ENCODE results near the gene SLC24A4.

SLC24A4 gene

DNA sequence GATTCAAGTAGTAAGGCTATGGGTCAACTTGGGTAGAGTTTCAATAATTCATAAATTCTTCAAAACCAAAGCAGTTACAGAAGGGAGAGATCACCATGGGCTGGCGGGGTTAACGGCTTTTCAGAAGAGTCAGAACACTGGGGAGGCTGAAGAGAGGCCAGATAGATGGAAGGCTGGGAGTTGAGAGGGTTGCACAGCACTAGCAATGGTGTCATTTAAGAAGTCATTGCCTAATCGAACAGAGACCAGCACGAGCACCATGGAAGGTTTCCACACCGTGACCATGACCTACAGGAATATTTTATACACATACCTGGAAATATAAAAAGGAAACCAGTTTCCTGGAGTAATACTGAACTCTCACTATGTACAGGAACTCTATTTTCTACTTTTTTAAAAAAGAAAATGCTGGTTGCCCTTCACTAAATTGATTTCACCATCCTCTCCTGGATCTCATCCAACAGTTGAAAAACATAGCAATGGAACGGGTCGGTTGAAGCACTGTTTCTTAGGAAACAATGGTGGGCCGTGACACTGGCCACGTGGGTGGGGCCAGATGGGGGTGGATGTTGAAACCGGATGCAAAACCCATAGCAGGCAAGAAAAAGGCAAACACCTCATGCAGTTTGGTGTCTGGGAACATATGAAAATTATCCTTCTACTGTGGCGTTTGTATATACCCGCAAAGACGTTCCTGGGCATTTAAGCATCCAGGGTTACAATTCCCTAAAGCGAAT, 152.7 kb downstream of the SLC24A4 start:
- DNase-seq (ENCODE audit: low spot score) = no peak

DNA sequence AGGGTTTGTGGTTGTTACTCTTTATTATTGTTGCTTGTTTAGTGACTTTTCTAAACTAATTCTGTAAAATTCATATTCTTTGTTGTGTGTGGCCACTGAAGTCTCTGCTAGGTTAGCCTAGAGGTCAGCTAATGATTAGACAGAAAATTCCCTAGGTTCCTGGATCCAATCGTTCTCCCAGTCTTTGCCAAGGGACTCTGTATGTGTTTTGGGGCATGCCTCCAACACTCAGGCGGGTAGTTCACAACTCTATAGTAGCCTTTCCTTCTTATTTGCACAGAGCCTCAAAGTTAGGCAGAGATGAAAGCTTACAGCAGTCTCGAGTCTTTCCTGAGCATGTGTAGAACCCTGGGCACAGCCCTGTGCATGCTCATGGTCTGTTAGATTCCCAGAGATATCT, 157.9 kb downstream of the SLC24A4 start:
- no peak for DNase-seq (ENCODE audit: low spot score)

DNA sequence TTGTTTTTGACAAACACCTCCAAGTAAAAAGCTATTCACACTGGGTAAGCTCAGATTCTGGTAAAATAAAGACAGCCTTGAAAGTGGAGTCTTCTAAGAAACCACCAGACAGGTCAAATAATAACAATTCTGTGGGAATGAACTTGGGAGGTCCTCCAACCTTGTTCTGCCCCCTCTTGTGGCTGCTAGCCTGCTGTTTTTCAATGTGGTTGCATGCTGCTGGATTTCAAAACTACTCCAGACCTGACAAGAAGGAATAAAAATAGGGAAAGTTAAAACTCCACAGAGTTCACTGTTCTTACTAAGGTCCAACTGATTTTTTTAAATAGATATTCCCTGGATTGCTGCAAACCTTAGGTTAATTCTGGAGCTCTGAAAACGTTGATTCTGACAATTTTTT, 158.4 kb downstream of the SLC24A4 start:
- no peak for DNase-seq (ENCODE audit: low spot score)

- DNase-seq (ENCODE audit: low spot score) = no peak
These were observed 159.0 kb downstream of the SLC24A4 start for GRCh38 chr14:92481811-92482555.

DNA sequence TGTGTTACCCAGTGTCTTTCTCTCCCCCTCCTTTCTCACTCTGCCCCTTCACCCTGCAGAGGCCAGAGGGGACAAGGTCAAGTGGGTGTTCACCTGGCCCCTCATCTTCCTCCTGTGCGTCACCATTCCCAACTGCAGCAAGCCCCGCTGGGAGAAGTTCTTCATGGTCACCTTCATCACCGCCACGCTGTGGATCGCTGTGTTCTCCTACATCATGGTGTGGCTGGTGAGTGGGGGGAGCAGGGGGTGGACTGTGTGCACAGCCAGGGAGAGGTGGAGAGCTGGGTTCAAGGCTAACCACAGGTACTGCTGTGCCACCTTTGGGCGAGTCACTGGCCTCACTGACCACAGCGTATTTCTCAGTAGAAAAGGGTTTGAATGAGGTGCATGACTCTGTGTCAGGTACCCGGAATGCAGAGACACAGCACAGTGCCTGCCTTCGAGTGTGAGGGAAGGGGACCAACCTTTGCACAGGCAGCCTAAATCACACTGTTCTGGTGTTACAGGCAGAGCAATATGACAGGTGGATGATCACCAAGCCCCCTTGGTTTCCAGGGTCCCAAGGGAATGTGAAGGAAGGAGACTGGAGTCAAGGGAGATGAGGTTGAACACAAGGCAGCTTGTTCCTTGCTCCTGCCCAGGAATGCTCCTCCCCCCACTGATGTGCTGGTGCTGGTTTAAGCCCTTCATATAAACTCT, 159.8 kb downstream of the SLC24A4 start:
- DNase-seq (ENCODE audit: low spot score) = no peak

- no peak for DNase-seq (ENCODE audit: low spot score)
These were observed 161.3 kb downstream of the SLC24A4 start for GRCh38 chr14:92484132-92484823.

DNA sequence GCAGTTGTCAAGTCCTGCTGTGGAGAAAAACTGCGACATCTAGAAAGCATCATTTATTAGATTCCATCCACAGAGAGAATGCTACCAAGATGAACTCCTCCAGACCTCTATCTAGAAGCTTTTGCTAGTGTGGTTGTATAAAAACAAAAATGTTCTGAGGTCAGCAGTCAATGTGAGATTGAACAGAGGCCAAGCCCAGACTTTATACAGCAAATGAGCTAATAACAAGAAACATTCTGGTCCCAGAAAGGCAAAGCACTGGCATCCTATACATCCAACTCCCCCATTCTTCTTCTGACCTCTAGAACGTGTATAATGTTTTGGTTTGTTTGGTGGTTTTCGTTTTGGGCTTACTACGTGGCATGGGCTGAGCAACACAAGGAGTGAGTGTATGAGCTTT, 163.9 kb downstream of the SLC24A4 start:
- DNase-seq (ENCODE audit: low spot score) = no peak

- no peak for DNase-seq (ENCODE audit: low spot score)
These were observed 164.7 kb downstream of the SLC24A4 start for GRCh38 chr14:92487513-92488133.

- DNase-seq (ENCODE audit: low spot score) = no peak
These were observed 166.7 kb downstream of the SLC24A4 start for GRCh38 chr14:92489394-92490238.

DNA sequence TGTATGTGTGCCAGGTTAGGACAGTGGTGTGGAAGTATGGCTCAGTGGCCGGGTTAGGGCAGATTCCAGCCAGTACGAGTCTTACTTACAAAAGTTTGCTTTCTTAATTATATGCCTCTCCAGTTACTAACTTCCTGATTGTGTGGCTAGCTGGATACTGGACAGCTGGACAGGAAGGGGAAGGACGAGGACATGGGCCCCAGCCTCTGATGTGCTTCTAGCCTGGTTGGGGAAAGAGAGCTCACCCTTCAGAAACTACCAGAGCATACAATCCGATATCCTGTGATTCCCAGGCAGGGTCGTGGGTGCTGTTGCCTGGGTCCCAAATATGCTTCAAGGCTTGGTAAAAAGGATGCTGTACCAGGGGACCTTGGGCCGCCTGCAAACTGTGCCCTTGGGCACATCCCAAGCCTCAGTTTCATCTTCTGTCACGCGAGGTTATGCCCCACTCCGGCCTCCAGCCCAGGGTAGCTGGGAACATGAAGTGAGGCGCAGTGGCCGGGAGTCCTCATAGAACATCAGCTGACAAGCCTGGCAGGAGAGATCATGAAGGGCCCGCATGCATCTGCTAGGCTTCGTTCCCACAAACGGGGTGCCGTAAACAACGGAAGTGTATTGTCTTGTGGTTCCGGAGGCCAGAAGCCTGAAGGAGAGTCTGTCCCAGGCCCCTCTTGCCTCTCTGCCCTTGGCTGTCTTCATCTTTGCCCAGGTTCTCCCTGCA, 167.4 kb downstream of the SLC24A4 start:
- no peak for DNase-seq (ENCODE audit: low spot score)

DNA sequence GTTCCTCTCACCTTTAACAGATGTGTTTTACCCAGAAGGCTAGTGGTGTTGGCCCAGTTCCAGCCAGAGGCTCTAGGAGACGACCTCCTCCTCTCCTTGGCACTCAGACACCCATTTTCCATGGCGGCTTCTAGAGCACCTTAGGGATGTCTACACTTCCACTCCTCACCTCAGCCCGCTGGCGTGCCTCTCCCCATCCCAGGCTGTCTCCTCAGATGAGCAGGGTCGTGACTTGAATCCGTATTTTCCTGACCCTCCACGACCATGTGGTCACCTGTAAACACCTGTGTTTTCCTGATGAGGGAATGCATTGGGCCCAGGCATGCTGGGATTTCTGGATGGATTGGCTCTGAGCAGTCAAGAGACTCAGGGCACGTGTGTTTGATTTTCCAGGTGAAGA, 168.8 kb downstream of the SLC24A4 start:
- no peak for DNase-seq (ENCODE audit: low spot score)

DNA sequence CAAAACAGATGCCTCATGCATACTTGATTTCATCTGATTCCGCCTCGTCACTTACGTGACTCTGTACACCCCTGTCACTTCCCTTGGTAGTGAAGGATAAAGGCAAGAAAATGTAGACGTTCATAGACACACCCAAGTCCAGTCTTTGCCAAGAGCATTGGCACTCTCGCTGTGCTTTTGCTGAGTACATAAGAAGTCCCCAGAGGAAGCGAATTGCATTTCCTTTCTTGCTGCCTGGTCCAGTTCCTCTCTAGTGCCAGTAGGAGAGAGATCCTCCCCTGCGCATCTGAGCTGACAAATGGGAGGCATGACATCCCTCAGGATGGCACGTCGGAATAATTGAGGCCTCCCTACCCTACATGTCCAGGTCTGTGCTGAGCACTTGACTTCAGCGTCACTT, 169.3 kb downstream of the SLC24A4 start:
- DNase-seq (ENCODE audit: low spot score) = no peak

DNA sequence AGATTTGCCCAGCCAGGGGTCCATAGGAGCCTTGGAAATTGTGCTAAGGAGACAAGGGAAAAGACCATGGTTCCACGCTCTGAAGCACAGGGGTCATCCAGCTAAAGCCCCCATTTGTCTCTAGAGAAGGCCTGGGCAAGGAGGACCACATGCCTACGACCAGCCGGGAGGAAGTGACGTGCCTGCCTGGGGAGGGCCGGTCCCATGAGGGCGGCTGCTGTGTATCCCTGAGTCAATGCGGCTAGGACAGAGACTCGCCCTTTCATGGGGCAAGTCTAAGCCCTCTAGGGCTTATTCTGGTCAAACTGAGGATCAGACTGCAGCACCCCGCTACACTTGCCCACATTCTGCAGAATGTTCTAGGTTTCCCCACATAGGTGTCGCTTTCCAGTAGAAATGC, 170.1 kb downstream of the SLC24A4 start:
- no peak for DNase-seq (ENCODE audit: low spot score)

DNA sequence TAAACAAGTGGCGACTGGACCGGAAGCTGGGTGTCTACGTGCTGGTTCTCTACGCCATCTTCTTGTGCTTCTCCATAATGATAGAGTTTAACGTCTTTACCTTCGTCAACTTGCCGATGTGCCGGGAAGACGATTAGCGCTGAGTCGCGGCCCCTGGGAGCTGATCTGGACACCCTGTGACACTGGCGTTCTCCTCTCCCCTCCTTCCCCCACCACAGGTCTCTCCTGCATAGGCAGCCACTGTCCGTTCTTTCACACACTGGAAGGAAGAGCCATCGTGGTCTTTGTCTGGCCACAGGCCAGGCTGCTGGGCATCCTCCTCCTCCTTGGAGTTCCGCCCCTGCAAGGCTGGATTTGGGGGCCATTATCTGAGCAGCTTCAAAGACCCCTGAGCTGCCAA, 170.5 kb downstream of the SLC24A4 start:
- DNase-seq (ENCODE audit: low spot score) = no peak

DNA sequence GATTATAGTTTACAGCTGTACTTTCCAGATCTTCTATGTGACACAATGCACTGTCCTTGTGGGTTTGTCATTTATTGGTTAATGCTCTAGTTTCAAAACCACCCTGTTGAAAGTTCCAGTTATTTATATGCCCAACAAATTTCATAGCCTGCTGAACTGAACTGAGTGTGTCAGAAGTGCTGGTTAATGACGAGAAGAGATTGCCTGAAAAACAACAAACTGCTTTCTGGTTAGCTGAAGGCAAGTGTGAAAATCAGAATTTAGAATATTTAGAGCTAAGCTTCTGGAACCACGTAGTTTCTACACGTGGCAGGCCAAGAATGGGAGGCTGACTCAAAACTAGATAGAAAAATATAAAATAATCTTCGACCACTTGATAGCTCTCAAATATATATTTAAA, 171.5 kb downstream of the SLC24A4 start:
- DNase-seq (ENCODE audit: low spot score) = no peak

DNA sequence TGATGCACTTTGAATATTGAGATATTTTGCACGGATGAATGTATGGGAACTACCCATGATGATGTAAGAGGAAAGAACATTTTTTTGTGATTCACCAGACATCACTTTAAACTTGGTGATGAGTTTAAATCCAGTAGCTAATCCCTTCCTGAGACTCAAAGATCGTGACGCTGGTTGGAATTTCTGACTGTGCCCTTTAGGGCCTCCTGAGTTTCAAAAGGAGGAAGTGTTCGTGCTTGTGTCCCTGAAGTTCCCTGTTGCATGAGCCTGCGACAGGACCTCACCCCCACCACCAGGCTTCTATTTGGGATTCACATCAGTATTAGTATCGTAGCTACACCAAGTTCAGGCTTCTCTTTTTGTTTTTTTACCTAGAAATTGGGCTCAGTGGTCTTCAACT, 172.1 kb downstream of the SLC24A4 start:
- DNase-seq (ENCODE audit: low spot score) = no peak

DNA sequence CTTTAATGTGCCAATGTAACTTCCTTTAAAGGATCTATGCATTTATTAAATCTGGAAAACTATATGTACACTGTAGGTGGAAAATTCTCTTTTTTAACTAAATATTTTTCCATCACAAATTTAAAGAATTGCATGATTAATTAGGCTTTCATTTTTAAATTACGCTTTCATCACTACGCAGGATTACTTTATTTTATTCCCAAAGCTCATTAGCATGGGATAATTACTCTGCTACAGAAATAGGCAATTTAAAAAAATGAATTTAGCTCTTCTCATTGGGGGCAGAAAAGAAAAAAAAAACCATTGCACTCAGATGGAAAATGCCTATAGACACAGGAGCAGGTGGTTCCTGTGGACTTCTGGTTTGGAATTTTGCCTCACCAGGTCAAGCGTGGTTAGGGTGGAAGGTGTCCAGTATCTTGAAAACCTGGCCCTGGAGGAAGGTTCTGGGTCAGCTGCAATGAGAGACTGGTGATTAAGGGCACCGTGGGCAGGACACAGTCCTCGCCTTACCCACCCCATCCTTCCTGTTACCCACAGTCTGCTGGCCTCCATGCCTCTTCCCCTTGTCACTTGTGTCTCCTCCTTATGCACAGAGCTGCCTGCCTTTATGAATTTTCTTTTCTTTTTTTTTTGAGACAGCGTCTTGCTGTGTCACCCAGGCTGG, 173.4 kb downstream of the SLC24A4 start:
- no peak for DNase-seq (ENCODE audit: low spot score)

- DNase-seq (ENCODE audit: low spot score) = no peak
These were observed 174.4 kb downstream of the SLC24A4 start for GRCh38 chr14:92497391-92497790.

- DNase-seq (ENCODE audit: low spot score) = no peak
These were observed 176.3 kb downstream of the SLC24A4 start for GRCh38 chr14:92499234-92499633.

- no peak for DNase-seq (ENCODE audit: low spot score)
These were observed 177.6 kb downstream of the SLC24A4 start for GRCh38 chr14:92500491-92500941.
